GM23338 (cell line): ENCODE measurements around the gene WDR17. TPM values are rescaled to one million over a fixed set of nuclear protein-coding genes. Genes with fewer than 3 reads are reported as not detected.

ENCODE experiments used
- ATAC-seq: fragments of 200-7000 bp; cut with Tn5 transposase; 3 replicates; pipeline ENCODE4 v1.9.1; 2020
- DNase-seq: peaks from one replicate; pipeline ENCODE4 v3.0.0-alpha.2; 2015; ENCODE audit warnings: low spot score
- H2AFZ ChIP-seq: fragments of 200-600 bp; sonication (generic); 2 replicates; pipeline ENCODE4 v1.8.0; 2016; ENCODE audit warnings: antibody characterized with exemption, mild to moderate bottlenecking, moderate library complexity
- H3F3A ChIP-seq: fragments of 200-600 bp; sonication (generic); replicated peaks from 2 replicates; pipeline ENCODE4 v1.8.0; 2017; ENCODE audit warnings: antibody characterized with exemption, mixed run types, low read depth
- H3K27ac ChIP-seq: fragments of 200-600 bp; sonication (generic); 2 replicates; pipeline ENCODE4 v1.6.1; 2016; ENCODE audit warnings: low read depth
- H3K27me3 ChIP-seq: fragments of 200-600 bp; sonication (generic); 2 replicates; pipeline ENCODE4 v1.8.0; 2016; ENCODE audit warnings: mild to moderate bottlenecking, mixed run types, moderate library complexity; ENCODE audit not compliant: insufficient read depth
- H3K36me3 ChIP-seq: fragments of 200-600 bp; sonication (generic); 2 replicates; pipeline ENCODE4 v1.8.0; 2016; ENCODE audit warnings: mild to moderate bottlenecking; ENCODE audit not compliant: insufficient read depth
- H3K4me1 ChIP-seq: fragments of 200-600 bp; sonication (generic); 2 replicates; pipeline ENCODE4 v1.8.0; 2016; ENCODE audit warnings: mild to moderate bottlenecking, moderate library complexity; ENCODE audit not compliant: insufficient read depth
- H3K4me2 ChIP-seq: fragments of 200-600 bp; sonication (generic); 2 replicates; pipeline ENCODE4 v1.7.1; 2017; ENCODE audit warnings: mixed run types
- H3K4me3 ChIP-seq: fragments of 200-600 bp; sonication (generic); 2 replicates; pipeline ENCODE4 v1.6.1; 2016; ENCODE audit warnings: mixed run types
- H3K79me2 ChIP-seq: fragments of 200-600 bp; sonication (generic); replicated peaks from 2 replicates; pipeline ENCODE4 v1.8.0; 2017; ENCODE audit warnings: mild to moderate bottlenecking; ENCODE audit not compliant: insufficient read depth
- H3K9me2 ChIP-seq: fragments of 200-600 bp; sonication (generic); 2 replicates; pipeline ENCODE4 v1.8.0; 2017; ENCODE audit not compliant: insufficient read depth
- H4K20me1 ChIP-seq: fragments of 200-600 bp; sonication (generic); replicated peaks from 2 replicates; pipeline ENCODE4 v1.8.0; 2017; ENCODE audit warnings: mild to moderate bottlenecking; ENCODE audit not compliant: insufficient read depth
- H3K27ac Mint-ChIP-seq: 2 replicates; pipeline ENCODE4 v1.8.0; 2020; ENCODE audit warnings: inconsistent platforms, mild to moderate bottlenecking, moderate library complexity, mixed read lengths
- H3K27me3 Mint-ChIP-seq: 3 replicates; pipeline ENCODE4 v1.8.0; 2022; ENCODE audit warnings: low read depth, mild to moderate bottlenecking, moderate library complexity, mixed read lengths, inconsistent platforms; ENCODE audit not compliant: insufficient read depth, poor library complexity
- H3K36me3 Mint-ChIP-seq: 3 replicates; pipeline ENCODE4 v1.8.0; 2021; ENCODE audit warnings: low read depth, mild to moderate bottlenecking, inconsistent platforms, moderate library complexity, mixed read lengths
- H3K4me1 Mint-ChIP-seq: 3 replicates; pipeline ENCODE4 v1.8.0; 2020; ENCODE audit warnings: mild to moderate bottlenecking, inconsistent platforms, mixed read lengths
- H3K4me3 Mint-ChIP-seq: 3 replicates; pipeline ENCODE4 v1.8.0; 2021; ENCODE audit warnings: moderate library complexity, mild to moderate bottlenecking, inconsistent platforms, mixed read lengths
- H3K9me3 Mint-ChIP-seq: 3 replicates; pipeline ENCODE4 v1.8.0; 2020; ENCODE audit warnings: moderate library complexity, mild to moderate bottlenecking, inconsistent platforms, mixed read lengths
- CREB1 ChIP-seq: fragments of 250-450 bp; sonication (Bioruptor Pico); IDR thresholded peaks from 2 replicates; pipeline ENCODE4 v1.5.0; 2020; ENCODE audit warnings: low read depth, mild to moderate bottlenecking, moderate library complexity
- EZH2 ChIP-seq: fragments of 200-600 bp; sonication (generic); IDR thresholded peaks from one replicate; pipeline ENCODE4 v1.8.0; 2017; ENCODE audit warnings: antibody characterized with exemption, mild to moderate bottlenecking, low read depth; ENCODE audit not compliant: unreplicated experiment
- EZH2phosphoT487 ChIP-seq: fragments of 200-600 bp; sonication (generic); IDR thresholded peaks from one replicate; pipeline ENCODE4 v1.8.1; 2018; ENCODE audit warnings: antibody characterized with exemption; ENCODE audit not compliant: unreplicated experiment
- JUNB ChIP-seq: IDR thresholded peaks from one replicate; pipeline ENCODE4 v1.6.1; 2016; ENCODE audit warnings: antibody characterized with exemption; ENCODE audit not compliant: unreplicated experiment
- NANOG ChIP-seq: IDR thresholded peaks from 2 replicates; pipeline ENCODE4 v1.6.1; 2016; ENCODE audit warnings: antibody characterized with exemption, borderline replicate concordance
- POLR2AphosphoS5 ChIP-seq: IDR thresholded peaks from 2 replicates; pipeline ENCODE4 v1.6.1; 2016; ENCODE audit warnings: antibody characterized with exemption, low read depth
- STAT1 ChIP-seq: IDR thresholded peaks from one replicate; pipeline ENCODE4 v1.6.1; 2016; ENCODE audit warnings: antibody characterized with exemption; ENCODE audit not compliant: unreplicated experiment
- ZNF114 ChIP-seq: fragments of 250-450 bp; sonication (Bioruptor Pico); IDR thresholded peaks from 2 replicates; pipeline ENCODE4 v1.5.0; 2020; ENCODE audit warnings: mild to moderate bottlenecking, moderate library complexity
- ZNF331 ChIP-seq: fragments of 250-450 bp; sonication (Bioruptor Pico); IDR thresholded peaks from 2 replicates; pipeline ENCODE4 v1.5.0; 2020; ENCODE audit warnings: low read depth, mild to moderate bottlenecking, moderate library complexity
- polyA plus RNA-seq: library from polyadenylated mRNA; unstranded; fragments of >200 nt; fragmentation: Nextera tagmentation; extraction: Ambion mirVana; gene quantifications from 2 replicates; pipeline ENCODE4 v1.2.1, GENCODE V29; 2016
- total RNA-seq: library from RNA; depleted of rRNA; stranded (reverse); fragments of >200 nt; shearing (Covaris generic); gene quantifications from 2 replicates; pipeline ENCODE4 v1.2.3, GENCODE V29; 2014
- TF ChIP-seq, protein P1 (sequence below): IDR thresholded peaks from one replicate; pipeline ENCODE4 v1.6.1; 2018; ENCODE audit warnings: antibody characterized with exemption; ENCODE audit not compliant: unreplicated experiment
- TF ChIP-seq, protein P2 (sequence below), 2 experiments: fragments of 200-600 bp in 1 of 2; sonication (generic) in 1 of 2; conservative IDR thresholded peaks; 2 replicates each; pipeline versions ENCODE4 v1.5.1 to v1.6.1; 2016 to 2017; ENCODE audit warnings: antibody characterized with exemption in 2 of 2, low read depth in 2 of 2, mild to moderate bottlenecking in 2 of 2, moderate library complexity in 1 of 2
- TF ChIP-seq, protein P3 (sequence below): IDR thresholded peaks from 2 replicates; pipeline ENCODE4 v1.6.1; 2016; ENCODE audit warnings: antibody characterized with exemption
- TF ChIP-seq, protein P4 (sequence below): fragments of 250-450 bp; sonication (Bioruptor Pico); IDR thresholded peaks from 2 replicates; pipeline ENCODE4 v1.5.0; 2020; ENCODE audit warnings: mild to moderate bottlenecking, moderate library complexity

WDR17 gene
- total and polyA plus RNA-seq, 2 experiments from 2014 or later: 1.9 to 4.3 TPM

DNA sequence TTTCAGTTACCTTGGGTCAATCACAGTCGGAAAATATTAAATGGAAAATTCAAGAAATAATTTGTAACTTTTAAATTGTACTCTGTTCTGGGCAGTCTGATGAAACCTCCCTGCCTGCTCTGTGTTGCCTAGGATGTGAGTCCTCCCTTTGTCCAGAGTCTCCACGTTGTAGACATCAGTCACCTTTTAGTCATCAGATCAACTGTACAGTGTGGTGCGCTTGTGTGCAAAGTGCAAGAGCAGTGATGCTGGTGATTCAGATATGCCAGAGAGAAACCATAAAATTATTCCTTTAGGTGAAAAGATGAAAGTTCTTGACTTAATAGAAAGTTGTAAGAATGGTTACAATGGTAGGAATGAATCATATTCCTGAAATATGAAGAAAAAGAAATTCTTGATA lies 128.3 kb downstream of the WDR17 start:
- Histone ChIP-seq H3K79me2 (no peaks in the 10 kb centered on the region), H3K4me2 (no peak overlapping the region), H4K20me1 (no peaks in the 10 kb centered on the region), H3K9me2 (0 out of 2 replicates have a peak, but pooled peaks cover 2% of the 10 kb centered on the region), H2AFZ (no peak overlapping the region), H3K27me3 (no peaks in the 10 kb centered on the region), H3K27ac (no peak overlapping the region), H3K4me1 (peaks cover 4% of the 10 kb centered on the region), H3K4me3 (no peak overlapping the region), H3F3A (peaks cover 5% of the 10 kb centered on the region; the same call in 1 of the 2 replicates), H3K36me3 (no peaks in the 10 kb centered on the region)
- DNase-seq: no peak
- H3K27me3 Mint-ChIP-seq: peaks cover 2% of the 10 kb centered on the region
- H3K9me3 Mint-ChIP-seq: no peaks in the 10 kb centered on the region
- H3K36me3 Mint-ChIP-seq: no peaks in the 10 kb centered on the region
- peaks cover 37% of the 10 kb centered on the region for H3K4me1 Mint-ChIP-seq
- ATAC-seq: no peak
- no peak overlapping the region for H3K27ac Mint-ChIP-seq
- H3K4me3 Mint-ChIP-seq: no peak overlapping the region
- TF ChIP-seq STAT1: no peak
- TF ChIP-seq, protein P1, sequence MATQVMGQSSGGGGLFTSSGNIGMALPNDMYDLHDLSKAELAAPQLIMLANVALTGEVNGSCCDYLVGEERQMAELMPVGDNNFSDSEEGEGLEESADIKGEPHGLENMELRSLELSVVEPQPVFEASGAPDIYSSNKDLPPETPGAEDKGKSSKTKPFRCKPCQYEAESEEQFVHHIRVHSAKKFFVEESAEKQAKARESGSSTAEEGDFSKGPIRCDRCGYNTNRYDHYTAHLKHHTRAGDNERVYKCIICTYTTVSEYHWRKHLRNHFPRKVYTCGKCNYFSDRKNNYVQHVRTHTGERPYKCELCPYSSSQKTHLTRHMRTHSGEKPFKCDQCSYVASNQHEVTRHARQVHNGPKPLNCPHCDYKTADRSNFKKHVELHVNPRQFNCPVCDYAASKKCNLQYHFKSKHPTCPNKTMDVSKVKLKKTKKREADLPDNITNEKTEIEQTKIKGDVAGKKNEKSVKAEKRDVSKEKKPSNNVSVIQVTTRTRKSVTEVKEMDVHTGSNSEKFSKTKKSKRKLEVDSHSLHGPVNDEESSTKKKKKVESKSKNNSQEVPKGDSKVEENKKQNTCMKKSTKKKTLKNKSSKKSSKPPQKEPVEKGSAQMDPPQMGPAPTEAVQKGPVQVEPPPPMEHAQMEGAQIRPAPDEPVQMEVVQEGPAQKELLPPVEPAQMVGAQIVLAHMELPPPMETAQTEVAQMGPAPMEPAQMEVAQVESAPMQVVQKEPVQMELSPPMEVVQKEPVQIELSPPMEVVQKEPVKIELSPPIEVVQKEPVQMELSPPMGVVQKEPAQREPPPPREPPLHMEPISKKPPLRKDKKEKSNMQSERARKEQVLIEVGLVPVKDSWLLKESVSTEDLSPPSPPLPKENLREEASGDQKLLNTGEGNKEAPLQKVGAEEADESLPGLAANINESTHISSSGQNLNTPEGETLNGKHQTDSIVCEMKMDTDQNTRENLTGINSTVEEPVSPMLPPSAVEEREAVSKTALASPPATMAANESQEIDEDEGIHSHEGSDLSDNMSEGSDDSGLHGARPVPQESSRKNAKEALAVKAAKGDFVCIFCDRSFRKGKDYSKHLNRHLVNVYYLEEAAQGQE: no peak
- TF ChIP-seq ZNF114 (CRISPR knock-in tag): no peak
- TF ChIP-seq NANOG: no peak
- TF ChIP-seq, protein P2, sequence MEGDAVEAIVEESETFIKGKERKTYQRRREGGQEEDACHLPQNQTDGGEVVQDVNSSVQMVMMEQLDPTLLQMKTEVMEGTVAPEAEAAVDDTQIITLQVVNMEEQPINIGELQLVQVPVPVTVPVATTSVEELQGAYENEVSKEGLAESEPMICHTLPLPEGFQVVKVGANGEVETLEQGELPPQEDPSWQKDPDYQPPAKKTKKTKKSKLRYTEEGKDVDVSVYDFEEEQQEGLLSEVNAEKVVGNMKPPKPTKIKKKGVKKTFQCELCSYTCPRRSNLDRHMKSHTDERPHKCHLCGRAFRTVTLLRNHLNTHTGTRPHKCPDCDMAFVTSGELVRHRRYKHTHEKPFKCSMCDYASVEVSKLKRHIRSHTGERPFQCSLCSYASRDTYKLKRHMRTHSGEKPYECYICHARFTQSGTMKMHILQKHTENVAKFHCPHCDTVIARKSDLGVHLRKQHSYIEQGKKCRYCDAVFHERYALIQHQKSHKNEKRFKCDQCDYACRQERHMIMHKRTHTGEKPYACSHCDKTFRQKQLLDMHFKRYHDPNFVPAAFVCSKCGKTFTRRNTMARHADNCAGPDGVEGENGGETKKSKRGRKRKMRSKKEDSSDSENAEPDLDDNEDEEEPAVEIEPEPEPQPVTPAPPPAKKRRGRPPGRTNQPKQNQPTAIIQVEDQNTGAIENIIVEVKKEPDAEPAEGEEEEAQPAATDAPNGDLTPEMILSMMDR (conservative IDR thresholded peaks at IDR 0.05; ENCODE audit: low read depth in 2 of 2): no peak
- no peak for TF ChIP-seq POLR2AphosphoS5
- TF ChIP-seq, protein P3, sequence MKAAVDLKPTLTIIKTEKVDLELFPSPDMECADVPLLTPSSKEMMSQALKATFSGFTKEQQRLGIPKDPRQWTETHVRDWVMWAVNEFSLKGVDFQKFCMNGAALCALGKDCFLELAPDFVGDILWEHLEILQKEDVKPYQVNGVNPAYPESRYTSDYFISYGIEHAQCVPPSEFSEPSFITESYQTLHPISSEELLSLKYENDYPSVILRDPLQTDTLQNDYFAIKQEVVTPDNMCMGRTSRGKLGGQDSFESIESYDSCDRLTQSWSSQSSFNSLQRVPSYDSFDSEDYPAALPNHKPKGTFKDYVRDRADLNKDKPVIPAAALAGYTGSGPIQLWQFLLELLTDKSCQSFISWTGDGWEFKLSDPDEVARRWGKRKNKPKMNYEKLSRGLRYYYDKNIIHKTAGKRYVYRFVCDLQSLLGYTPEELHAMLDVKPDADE: no peak
- TF ChIP-seq, protein P4, sequence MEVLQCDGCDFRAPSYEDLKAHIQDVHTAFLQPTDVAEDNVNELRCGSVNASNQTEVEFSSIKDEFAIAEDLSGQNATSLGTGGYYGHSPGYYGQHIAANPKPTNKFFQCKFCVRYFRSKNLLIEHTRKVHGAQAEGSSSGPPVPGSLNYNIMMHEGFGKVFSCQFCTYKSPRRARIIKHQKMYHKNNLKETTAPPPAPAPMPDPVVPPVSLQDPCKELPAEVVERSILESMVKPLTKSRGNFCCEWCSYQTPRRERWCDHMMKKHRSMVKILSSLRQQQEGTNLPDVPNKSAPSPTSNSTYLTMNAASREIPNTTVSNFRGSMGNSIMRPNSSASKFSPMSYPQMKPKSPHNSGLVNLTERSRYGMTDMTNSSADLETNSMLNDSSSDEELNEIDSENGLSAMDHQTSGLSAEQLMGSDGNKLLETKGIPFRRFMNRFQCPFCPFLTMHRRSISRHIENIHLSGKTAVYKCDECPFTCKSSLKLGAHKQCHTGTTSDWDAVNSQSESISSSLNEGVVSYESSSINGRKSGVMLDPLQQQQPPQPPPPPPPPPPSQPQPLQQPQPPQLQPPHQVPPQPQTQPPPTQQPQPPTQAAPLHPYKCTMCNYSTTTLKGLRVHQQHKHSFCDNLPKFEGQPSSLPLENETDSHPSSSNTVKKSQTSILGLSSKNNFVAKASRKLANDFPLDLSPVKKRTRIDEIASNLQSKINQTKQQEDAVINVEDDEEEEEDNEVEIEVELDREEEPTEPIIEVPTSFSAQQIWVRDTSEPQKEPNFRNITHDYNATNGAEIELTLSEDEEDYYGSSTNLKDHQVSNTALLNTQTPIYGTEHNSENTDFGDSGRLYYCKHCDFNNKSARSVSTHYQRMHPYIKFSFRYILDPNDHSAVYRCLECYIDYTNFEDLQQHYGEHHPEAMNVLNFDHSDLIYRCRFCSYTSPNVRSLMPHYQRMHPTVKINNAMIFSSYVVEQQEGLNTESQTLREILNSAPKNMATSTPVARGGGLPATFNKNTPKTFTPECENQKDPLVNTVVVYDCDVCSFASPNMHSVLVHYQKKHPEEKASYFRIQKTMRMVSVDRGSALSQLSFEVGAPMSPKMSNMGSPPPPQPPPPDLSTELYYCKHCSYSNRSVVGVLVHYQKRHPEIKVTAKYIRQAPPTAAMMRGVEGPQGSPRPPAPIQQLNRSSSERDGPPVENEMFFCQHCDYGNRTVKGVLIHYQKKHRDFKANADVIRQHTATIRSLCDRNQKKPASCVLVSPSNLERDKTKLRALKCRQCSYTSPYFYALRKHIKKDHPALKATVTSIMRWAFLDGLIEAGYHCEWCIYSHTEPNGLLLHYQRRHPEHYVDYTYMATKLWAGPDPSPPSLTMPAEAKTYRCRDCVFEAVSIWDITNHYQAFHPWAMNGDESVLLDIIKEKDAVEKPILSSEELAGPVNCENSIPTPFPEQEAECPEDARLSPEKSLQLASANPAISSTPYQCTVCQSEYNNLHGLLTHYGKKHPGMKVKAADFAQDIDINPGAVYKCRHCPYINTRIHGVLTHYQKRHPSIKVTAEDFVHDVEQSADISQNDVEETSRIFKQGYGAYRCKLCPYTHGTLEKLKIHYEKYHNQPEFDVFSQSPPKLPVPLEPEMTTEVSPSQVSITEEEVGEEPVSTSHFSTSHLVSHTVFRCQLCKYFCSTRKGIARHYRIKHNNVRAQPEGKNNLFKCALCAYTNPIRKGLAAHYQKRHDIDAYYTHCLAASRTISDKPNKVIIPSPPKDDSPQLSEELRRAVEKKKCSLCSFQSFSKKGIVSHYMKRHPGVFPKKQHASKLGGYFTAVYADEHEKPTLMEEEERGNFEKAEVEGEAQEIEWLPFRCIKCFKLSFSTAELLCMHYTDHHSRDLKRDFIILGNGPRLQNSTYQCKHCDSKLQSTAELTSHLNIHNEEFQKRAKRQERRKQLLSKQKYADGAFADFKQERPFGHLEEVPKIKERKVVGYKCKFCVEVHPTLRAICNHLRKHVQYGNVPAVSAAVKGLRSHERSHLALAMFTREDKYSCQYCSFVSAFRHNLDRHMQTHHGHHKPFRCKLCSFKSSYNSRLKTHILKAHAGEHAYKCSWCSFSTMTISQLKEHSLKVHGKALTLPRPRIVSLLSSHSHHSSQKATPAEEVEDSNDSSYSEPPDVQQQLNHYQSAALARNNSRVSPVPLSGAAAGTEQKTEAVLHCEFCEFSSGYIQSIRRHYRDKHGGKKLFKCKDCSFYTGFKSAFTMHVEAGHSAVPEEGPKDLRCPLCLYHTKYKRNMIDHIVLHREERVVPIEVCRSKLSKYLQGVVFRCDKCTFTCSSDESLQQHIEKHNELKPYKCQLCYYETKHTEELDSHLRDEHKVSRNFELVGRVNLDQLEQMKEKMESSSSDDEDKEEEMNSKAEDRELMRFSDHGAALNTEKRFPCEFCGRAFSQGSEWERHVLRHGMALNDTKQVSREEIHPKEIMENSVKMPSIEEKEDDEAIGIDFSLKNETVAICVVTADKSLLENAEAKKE: no peak
- TF ChIP-seq EZH2phosphoT487: no peak
- no peak for TF ChIP-seq CREB1 (CRISPR knock-in tag)
- no peak for TF ChIP-seq ZNF331 (CRISPR knock-in tag)
- no peak for TF ChIP-seq JUNB
- no peak for TF ChIP-seq EZH2
